NB4 (cell line): Measurements from ENCODE around the gene TMEM50B.

Source experiments
- POLR2A ChIP-seq: IDR thresholded peaks from 2 replicates; pipeline ENCODE4 v1.6.1; 2011; ENCODE audit warnings: mild to moderate bottlenecking; ENCODE audit not compliant: insufficient read length; ENCODE audit errors: extremely low read depth
- TF ChIP-seq, protein P1 (sequence below): IDR thresholded peaks from one replicate; pipeline ENCODE4 v1.5.1; 2012; ENCODE audit warnings: low read depth, low read length

- TF ChIP-seq, protein P1, sequence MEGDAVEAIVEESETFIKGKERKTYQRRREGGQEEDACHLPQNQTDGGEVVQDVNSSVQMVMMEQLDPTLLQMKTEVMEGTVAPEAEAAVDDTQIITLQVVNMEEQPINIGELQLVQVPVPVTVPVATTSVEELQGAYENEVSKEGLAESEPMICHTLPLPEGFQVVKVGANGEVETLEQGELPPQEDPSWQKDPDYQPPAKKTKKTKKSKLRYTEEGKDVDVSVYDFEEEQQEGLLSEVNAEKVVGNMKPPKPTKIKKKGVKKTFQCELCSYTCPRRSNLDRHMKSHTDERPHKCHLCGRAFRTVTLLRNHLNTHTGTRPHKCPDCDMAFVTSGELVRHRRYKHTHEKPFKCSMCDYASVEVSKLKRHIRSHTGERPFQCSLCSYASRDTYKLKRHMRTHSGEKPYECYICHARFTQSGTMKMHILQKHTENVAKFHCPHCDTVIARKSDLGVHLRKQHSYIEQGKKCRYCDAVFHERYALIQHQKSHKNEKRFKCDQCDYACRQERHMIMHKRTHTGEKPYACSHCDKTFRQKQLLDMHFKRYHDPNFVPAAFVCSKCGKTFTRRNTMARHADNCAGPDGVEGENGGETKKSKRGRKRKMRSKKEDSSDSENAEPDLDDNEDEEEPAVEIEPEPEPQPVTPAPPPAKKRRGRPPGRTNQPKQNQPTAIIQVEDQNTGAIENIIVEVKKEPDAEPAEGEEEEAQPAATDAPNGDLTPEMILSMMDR: no peak
- no peak for TF ChIP-seq POLR2A
Observed at GRCh38 chr21:33401630-33401992, 78.2 kb downstream of the TMEM50B start.
